ENCODE data around the gene RARRES2.
"Not testable (repeated sequence)": the region's sequence is repeated elsewhere in the genome, so short reads cannot be mapped to it uniquely, and the experiment has no call there.

Gene RARRES2

DNA sequence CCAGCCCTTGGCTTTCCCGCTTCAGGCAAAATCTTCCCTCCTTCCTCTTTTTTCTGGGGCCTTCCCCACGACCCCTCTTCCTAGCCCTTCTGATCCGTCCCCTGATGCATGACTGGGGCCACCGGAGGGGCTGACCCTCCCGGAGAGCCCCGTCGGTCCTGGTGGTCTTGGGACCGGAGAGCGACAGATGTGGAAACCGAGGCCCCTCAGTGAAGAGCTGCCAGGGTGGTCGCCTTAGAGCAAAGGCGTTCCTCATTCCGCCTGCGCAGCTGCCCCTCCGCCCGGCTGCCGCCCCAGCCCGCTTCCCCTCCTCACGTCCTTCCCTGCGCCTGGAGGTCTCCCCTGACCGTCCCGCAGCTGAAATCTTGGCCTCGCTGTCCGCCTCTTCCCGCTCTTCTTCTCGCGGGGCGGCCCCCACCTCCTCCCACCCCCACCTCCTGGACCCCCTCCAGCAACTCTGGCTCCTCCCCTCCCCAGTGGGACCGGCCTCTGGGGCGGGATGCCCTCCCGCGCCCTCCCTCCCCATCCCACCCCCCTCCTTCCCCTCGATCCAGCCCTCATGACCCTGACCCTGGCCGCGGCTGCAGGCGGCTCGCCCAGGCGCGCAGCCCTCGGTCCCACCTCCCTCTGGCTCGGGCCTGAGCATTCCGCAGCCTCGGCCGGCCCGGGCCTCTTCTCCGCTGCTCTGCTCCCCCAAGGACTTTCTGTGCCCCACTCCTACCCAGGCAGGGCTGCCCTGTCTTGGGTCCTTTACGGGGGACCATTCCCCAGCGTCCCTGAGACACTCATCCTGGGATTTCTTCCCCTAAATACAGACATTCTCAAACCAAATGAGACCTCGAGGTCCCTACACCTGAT lies at the start of gene RARRES2:
Gene RARRES2 (minus strand): TSS at position 367 of the 858 bp plus-strand sequence. CDS start 1,020 bp downstream, outside the sequence.
- no peak for DNase-seq (ENCODE audit: low read depth)

DNA sequence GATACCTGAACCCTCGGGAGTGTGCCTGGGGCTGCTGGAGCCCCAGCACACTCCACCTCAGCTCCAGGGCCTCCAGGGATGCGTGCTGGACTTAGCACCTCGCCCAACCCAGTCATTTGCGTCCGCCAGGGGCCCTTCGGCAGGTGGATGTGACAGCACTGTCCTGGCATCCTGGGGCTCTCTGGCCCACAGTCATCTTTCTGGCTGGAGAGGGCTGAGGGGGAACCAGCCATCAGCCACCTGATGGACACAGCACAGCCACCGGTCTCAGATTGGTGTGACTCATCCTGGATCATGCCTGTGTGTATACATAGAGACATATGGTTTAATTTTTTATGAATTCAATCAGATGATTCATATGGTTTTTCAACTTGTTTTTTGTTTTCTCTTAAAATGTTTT lies 48.8 kb upstream of the RARRES2 start:
- DNase-seq (ENCODE audit: low read depth) = no peak

DNA sequence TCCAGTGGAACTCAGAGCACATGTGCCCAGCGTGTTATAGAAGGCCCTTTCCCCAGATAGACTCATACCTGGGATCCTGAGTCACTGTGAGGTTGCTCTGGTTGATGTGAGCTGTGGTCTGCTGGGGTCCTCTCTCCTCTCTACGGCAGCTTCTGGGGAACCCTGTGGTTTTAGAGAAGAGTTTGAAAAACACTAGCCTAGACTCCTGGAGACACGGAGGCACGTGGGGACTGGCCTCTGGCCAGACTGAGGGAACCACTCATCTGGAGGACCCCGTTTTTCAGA lies 48.0 kb upstream of the RARRES2 start:
- DNase-seq (ENCODE audit: low read depth) = no peak

DNA sequence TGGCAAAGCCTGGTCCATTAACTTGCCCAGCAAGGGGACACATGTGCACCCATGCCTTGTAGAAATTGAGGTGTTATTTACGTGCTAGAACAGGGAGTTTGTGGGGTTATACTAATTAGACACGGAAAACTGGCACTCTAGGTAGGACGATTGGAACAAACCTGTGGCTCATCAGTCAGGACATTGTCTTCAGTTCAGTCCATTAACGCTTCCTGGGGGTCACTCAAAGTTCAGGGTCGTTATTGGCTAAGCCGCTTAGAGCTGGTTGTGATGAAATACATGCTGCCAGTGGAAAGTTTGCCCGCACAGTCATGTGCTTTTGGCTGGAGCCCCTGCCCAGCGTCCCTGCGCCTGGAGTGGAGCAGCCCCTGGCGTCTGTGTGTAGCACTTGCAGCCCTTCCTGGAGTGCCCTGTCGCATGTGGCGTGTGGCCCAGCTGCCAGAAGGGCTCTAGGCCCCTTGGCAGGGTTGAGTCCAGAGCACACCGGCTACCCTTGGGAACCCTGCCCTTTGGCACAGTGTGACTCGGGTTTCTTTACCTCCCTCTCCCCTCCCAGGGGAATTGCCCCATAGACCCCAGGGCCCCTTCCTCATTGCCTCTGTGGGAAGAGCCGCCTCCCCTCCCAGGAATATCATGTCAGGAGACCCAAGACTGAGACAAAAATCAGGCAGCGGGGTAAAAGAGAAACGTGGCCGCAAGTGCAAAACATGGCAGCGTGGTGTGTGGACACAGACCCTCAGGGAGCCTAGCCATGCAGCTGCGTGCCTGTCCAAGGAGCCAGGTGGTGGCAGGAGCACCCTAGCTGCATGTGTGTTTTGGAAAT lies 47.5 kb upstream of the RARRES2 start:
- peak; percentile 86 for DNase-seq (ENCODE audit: low read depth)

DNA sequence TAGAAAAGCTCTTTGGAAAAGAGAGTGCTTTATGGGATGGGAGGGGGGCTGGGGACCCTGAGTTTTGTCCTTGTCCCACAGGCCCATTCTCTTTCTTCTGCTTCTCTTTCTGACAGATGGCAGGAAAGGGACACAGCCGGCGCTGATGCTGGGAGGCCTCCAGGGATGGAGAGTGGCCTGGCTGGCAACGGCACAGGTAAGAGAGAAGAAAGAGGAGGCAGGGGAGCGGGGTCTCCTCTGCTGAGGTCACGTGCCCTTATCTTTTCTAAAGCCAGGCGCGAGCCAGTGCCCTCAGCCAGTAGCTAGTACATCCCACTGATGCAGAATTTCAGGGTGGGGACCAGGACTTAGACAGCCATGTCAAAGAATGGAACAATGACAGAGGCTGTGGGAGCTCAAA lies 46.9 kb upstream of the RARRES2 start:
- no peak for DNase-seq (ENCODE audit: low read depth)

DNA sequence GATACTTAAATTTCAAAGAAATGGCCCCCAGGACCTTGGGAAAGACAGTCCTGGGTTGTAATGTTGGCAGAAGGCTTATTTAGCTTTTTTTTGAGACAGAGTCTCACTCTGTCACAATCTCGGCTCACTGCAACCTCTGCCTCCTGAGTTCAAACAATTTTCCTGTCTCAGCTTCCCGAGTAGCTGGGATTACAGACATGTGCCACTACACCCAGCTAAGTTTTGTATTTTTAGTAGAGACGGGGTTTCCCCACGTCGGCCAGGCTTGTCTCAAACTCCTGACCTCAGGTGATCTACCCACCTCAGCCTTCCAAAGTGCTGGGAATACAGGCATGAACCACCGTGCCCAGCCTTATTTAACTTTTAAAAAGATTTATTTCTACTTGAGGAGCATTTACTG lies 44.5 kb upstream of the RARRES2 start:
- not testable (repeated sequence) for DNase-seq (ENCODE audit: low read depth)

DNA sequence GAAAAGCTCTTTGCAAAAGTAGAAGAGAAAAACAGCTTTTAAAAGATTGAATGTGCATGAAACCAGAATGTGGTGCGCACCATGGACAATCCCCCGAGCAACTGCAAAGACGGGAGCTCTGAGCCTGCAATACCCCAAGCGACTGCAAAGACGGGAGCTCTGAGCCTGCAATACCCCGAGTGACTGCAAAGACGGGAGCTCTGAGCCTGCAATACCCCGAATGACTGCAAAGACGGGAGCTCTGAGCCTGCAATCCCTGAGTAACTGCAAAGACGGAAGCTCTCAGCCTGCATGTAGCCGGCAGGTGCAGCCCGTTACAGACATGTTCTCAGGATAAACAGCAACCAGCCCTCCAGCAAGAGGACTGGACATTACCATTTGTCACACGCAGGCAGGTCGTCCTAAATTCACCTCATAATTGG lies 43.9 kb upstream of the RARRES2 start:
- DNase-seq (ENCODE audit: low read depth) = no peak

DNA sequence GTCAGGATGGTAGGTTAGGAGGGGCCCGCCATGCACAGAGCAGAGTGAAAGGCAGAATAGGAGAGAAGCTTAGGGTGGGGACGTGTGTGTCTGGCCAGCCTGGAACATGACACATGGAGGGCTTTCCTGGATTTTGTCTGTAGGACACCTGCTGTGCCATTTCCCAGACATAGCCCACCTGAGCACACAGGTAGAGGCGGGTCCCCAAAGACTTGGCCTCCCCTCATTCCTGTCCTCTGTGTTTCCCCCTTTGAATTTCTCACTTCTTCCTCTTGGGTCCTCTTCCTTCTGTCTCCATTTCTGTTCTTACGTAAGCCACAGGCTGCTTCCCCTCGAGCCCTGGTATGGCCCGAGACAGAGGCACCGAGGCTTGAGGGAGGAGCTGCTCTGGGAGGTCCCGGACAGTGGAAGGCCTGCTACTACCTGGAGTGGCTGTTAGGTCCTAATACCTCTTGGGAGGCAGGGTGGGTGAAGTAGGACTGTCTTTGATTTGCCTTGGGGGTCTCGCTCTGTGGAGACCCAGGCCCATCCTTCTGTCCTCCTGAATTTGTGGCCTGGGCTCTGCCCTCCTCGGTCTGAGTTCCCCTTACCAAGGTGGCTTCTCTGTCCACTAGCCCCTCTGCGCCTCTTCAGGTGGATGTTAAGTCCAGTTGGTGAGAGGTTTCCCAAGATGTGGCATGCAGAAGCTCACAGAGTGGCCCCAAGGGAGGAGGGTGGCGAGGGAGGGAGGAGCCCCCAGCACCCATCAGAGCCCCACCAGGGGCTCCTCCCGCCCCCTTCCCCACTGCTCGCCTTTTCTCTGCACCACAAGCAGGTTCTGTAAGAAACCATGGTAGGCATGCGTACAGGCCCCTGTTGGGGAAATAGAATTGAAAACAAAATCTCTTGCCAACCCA lies 43.2 kb upstream of the RARRES2 start:
- DNase-seq (ENCODE audit: low read depth) = no peak

DNA sequence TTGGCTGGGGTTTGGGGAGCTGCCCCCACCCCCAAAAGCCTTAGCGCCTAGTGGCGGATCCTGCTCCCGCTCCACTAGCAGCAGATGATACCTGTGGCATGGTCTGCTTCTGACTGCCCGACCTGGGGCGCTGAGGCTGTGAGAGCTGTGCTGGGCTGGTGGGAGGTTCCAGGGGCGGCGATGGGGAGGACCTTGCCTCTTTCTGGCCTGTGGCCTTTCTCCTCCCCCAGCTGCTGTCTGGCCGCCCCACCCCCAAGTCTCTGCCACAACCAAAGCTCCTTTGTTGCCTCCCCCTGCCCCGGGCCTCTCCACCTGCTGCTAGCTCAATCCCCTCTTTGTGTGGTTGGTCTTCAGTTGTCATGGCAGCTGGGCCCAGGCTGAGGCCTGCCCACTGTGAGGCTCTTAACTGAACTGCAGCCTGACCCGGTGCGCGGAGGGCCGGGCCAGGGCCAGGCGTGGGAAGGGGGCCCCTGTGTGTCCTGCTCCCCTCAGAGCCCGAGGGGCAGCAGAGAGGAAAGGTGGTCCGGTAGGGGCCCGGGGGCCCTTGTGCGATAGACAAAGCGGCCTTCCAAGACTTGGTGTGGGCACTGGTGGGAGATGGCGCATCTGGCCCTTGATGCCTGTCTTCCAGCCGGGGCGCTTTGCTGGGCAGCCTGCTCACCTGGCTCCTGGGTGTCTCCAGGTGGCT lies 42.4 kb upstream of the RARRES2 start:
- no peak for DNase-seq (ENCODE audit: low read depth)

DNA sequence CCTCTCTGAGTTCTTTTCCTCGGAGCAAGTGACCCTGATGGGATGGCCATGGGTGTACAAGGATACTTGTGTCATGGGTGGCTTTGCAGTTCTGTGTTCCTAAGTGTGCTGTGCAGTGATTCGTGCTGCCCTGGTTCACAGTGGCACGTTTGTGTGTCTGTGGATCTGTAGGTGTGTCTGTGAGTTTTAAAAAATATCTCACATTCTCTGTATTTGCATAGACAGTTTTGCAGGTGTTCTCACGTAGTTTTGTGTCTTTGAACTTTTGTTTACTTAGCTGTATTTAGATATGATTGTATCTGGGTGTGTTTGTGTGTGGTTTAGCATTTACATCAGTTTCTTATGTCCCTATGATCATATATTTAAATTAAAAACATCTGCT lies 41.4 kb upstream of the RARRES2 start:
- peak; percentile 22 for DNase-seq (ENCODE audit: low read depth)

DNA sequence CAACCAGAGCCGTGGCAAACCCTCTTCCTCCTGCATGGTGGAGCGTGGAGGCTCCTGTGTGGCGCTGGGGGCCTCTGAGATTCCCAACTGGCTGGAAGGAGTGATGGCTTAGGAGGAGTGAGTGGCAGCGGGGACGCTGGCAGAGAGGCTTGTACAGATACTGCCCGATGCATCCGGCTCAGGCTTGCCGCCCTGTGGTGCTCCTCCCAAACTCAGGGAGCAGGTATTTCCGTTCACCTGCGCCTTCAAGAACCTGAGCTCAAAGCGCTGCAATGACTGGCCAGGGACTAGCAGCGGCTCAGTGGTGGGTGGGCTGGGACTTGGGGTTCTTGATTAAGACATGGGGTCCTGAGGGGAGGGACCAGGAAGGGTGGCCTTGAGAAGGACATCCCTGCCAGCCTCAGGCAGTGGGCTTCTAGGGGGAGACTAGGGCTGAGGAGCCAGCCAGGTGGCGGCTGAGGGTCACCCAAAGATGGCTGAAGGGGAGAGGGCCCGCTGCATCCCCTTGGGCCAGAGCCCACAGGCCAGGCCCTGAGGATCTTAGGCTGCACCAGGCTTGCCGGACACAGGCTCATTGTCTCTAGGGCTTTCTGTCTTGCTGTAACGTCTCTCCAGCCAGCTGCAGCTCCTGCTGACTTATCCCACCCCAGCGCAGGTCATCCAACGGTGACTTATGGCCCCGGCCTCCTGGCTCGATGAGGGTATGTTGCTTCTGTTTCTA lies 40.9 kb upstream of the RARRES2 start:
- no peak for DNase-seq (ENCODE audit: low read depth)

DNA sequence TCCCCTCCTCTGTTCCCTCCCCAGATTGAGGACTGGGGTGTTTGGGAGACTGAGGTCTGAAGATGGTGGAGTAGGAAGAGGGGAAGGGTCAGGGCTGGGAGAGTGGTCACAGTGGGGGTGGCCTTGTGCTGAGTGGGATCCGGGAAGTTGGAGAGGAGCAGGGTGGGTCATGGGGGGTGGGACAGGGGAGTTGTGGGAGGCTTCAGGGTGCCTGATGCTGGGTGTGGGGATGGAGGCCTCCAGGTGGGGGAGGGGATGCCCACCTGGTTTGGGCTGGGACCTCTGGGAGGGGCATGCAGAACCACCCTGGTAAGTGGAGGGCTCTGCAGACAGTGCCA lies 40.3 kb upstream of the RARRES2 start:
- no peak for DNase-seq (ENCODE audit: low read depth)

DNA sequence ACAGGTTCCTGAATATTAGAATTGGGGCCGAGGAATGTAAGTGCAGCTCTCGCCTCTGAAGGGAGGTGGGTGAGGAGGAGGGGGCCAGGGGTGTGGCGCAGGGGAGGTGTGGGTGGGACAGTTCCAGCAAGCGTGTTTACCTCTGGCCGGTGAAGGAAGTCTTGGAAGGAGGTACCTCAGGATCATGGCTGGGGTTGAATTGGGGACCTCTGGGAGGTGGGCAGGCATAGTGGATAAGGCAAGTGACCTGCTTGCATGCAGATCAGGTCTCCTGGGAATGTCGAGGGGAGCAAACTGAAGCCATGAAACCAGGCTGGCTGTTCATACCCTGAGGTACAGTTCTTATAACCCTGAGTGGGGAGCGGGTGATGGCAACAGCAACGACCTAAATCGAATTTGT lies 39.7 kb upstream of the RARRES2 start:
- DNase-seq (ENCODE audit: low read depth) = no peak

DNA sequence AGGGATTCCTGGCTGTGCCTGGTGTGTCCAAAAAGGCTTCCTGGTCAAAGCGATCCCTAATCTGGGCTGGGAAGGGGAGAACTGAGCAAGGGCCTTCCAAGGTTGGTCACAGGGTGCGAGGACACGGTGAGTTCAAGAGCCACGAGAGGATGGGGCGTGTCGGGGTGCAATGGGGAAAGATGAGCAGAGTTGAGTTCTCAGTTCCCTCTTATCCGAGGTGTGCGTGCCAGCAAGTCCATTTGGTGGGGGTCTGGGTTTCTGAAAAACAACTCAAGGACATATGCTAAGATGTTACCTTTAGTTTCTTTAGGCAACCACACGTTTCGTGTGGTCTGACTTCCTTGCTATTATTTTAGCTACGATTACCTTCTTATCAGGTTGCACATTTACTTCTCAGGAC lies 39.0 kb upstream of the RARRES2 start:
- no peak for DNase-seq (ENCODE audit: low read depth)

DNA sequence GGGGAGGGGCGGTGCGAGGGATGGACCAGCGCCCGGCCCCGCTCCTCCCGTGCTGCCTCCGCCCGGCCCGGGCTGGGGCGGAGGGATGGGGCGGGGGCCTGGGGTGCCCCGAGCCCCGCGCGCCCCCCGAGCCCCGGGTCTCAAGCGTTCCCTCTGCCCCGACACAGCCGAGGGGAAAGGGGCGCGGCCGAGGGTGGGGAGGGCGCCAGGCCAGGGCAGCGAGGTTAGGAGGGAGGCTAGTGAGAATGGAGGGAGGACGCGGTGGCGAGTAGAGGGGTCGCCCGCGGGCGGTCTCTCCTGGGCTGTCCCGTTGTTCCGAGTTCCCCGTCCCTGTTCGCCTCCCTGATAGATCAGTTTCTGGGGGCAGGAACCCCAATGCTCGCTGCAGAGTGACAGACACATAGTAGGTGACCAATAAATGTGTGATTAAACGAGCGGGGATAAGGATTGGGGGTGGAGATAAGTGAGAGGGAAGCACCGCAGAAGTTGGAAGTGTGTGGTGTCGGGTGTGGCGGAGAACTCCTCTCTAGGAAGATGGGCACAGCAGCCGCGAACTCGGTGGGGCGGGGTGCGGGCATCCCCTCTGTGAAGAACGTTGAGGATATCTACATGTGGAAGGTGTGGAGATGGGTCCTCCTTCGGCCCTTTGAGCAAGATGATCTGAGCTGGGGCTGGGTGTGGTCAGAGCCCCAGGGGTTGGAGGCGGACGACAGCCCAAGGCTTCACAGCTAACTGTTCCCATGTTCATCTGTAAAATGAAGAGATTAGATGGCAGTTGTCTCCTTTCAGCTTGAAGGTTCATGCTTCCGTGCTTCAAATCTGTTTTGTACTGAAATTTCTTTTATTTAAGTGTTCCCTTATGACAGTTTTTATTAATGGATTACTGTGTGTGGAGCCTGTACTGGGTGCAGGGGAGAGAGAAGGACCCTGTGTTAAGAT lies 38.3 kb upstream of the RARRES2 start:
- peak; percentile 14 for DNase-seq (ENCODE audit: low read depth)

DNA sequence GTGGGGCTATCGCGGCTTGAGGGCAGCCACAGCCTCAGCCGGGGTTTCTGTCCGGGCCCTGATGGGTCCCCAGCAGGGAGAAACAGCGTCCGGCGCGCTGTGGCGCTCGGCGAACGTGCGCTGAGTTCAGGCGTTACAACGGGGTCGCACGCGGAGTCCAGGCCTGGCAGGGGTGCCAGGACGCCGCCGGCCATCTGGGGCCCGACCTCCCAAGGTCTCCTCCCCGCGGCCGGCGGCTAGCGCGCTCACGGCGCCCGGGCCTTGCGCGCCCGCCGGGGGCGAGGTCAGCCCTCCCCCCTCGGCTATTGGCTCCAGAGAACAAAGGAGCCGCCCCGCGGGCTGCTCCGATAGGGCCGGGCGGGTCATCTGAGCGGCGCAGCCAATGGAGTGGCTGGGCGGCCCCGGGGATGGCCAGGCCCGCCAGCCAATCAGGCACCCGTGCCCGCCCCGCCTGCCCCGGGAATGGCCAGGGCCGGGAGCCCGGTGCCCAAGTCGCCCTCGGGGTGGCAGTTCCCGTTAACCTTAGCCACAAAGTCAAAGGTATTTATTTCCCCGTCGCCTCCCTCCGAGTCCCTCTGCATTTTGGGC lies 37.5 kb upstream of the RARRES2 start, which contains the start of gene ZNF775:
Gene ZNF775 (plus strand): TSS at position 478 of the 588 bp plus-strand sequence. CDS start 9,141 bp downstream, outside the sequence.
- DNase-seq (ENCODE audit: low read depth) = peak; percentile 96

DNA sequence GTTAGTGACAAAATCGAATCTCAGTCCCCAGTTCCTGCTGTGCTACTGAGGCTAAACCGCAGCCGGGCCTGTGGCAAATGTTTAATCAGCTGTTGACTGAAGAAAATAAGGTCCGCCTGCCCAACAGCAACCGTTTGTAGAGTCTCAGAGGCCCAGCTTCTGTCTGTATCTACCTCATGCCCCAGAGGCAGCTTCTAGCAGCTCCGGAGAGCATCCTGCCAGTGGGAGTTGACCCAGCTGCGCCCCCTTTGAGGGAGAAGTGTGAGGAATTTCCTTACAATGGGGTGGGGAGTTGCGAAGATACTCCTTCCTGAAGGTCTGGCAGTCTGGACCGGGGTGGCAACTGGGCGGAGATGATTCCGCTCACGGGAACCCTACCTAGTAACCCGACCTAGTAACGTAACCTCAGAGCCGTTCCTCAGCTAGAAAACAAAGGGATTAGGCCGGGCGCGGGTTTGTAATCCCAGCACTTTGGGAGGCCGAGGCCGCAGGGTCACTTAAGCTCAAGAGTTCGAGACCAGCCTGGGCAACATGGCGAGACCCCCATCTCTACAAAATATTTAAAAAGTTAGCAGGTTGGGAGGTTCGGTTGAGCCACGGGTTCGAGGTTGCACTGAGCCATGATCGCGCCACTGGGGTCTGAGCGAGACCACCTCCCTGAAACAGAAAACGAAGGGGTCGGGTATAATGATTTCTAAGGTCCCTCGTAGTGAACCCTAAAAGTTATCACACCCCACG lies 36.9 kb upstream of the RARRES2 start:
- peak; percentile 45 for DNase-seq (ENCODE audit: low read depth)

DNA sequence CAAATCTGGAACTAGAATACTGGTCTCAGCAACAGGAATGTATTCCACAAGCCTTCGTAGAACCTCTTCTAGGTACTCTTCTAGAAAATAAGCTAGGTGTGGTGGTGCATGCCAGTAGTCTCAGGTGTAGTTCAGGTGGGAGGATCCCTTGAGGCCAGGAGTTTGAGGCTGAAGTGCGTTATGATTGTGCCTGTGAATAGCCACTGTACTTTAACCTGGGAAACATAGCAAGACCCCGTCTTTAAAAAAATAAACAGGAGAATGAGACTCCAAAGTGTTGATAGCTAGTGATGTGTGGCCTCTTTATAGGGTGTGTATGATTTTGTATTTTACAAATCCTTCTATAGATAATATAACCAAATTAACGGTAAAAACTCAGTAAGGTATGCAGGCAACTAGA lies 36.2 kb upstream of the RARRES2 start:
- no peak for DNase-seq (ENCODE audit: low read depth)

DNA sequence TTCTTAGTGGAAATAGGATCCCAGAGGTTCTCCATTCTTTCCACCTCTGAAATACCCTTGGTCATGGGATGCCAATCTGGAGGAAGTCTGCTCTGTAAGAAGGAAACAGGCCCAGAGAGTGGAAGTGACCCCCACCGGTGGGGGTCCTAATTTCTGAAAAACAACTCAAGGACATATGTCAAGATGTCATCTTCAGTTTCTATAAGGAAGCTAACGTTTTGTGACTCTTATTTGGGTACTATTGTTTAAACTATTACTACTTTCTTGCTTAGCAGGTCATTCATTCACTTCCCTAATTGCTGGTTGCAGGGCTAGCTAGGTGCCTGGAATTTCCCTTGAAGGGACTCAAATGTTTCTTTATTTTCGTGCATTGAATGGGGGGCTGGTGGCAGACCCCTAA lies 35.8 kb upstream of the RARRES2 start:
- DNase-seq (ENCODE audit: low read depth) = no peak
